Measurements from ENCODE around the gene TCF12. TPM values are rescaled to one million over a fixed set of nuclear protein-coding genes. Genes with fewer than 3 reads are reported as not detected.

Gene TCF12
- total RNA-seq, 3 donors from 2014 or later, result 164 to 198 (median 174) TPM

- TF ChIP-seq POLR2AphosphoS5 (IDR thresholded peaks at IDR 0.05) (no peak), POLR2A (IDR thresholded peaks at IDR 0.05) (no peak)
- TF ChIP-seq, protein P1, sequence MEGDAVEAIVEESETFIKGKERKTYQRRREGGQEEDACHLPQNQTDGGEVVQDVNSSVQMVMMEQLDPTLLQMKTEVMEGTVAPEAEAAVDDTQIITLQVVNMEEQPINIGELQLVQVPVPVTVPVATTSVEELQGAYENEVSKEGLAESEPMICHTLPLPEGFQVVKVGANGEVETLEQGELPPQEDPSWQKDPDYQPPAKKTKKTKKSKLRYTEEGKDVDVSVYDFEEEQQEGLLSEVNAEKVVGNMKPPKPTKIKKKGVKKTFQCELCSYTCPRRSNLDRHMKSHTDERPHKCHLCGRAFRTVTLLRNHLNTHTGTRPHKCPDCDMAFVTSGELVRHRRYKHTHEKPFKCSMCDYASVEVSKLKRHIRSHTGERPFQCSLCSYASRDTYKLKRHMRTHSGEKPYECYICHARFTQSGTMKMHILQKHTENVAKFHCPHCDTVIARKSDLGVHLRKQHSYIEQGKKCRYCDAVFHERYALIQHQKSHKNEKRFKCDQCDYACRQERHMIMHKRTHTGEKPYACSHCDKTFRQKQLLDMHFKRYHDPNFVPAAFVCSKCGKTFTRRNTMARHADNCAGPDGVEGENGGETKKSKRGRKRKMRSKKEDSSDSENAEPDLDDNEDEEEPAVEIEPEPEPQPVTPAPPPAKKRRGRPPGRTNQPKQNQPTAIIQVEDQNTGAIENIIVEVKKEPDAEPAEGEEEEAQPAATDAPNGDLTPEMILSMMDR (IDR thresholded peaks at IDR 0.05), result no peak
- Histone ChIP-seq H3K4me3 (peak overlapping the region; percentile 45 to 75 (median 61)), H3K9me3 (no peaks in the 10 kb centered on the region), H3K4me1 (no peaks in the 10 kb centered on the region), H3K36me3 (no peaks in the 10 kb centered on the region), H3K27me3 (no peaks in the 10 kb centered on the region), H3K27ac (peak overlapping the region in 1 of 2 donors; percentile 66)
- no peak for DNase-seq (ENCODE audit: low spot score in 2 of 2)
- intact Hi-C loops (cut with DNase I; ENCODE audit: low total_unique reads), result no loop called here
Measured at GRCh38 chr15:57306944-57307411, 388.5 kb downstream of the TCF12 start.

- no peaks in the 10 kb centered on the region for H3K9me3 ChIP-seq
- TF ChIP-seq, protein P1 (IDR thresholded peaks at IDR 0.05), result no peak
- TF ChIP-seq POLR2AphosphoS5 (IDR thresholded peaks at IDR 0.05) (no peak), POLR2A (IDR thresholded peaks at IDR 0.05) (no peak)
- H3K27me3 ChIP-seq, result no peaks in the 10 kb centered on the region
- DNase-seq (ENCODE audit: low spot score in 2 of 2), result no peak
- intact Hi-C loops (cut with DNase I; ENCODE audit: low total_unique reads), result no loop called here
- H3K4me3 ChIP-seq, result no peak overlapping the region
- H3K36me3 ChIP-seq, result no peaks in the 10 kb centered on the region
- no peaks in the 10 kb centered on the region for H3K4me1 ChIP-seq
- no peak overlapping the region for H3K27ac ChIP-seq
Measured at GRCh38 chr15:57307527-57308169, 389.2 kb downstream of the TCF12 start.

DNA sequence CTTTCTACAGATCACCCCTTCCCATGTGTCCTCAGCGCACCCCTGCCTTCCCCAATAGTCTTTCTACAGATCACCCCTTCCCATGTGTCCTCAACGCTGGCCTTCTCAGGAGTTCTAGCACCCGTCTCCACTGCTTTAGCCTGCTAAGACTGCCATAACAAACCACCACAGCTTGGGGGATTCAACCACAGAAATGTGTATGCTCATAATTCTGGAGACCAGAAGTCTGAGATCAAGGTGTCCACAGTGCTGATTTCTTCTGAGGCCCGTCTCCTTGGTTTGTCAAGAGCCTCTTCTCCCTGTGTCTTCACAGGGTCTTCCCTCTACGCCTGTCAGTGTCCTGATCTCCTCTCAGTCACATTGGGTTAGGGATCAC is 389.7 kb downstream of the TCF12 start:
- TF ChIP-seq, protein P1 (IDR thresholded peaks at IDR 0.05), result no peak
- no peak for TF ChIP-seq POLR2A (IDR thresholded peaks at IDR 0.05)
- TF ChIP-seq POLR2AphosphoS5 (IDR thresholded peaks at IDR 0.05), result no peak
- intact Hi-C loops (cut with DNase I; ENCODE audit: low total_unique reads), result no loop called here
- H3K4me1 ChIP-seq, result no peaks in the 10 kb centered on the region
- no peaks in the 10 kb centered on the region for H3K27me3 ChIP-seq
- H3K4me3 ChIP-seq, result no peak overlapping the region
- no peaks in the 10 kb centered on the region for H3K9me3 ChIP-seq
- H3K27ac ChIP-seq, result no peak overlapping the region
- H3K36me3 ChIP-seq, result no peaks in the 10 kb centered on the region
- no peak for DNase-seq (ENCODE audit: low spot score in 2 of 2)

GRCh38 chr15:57309856-57310760 is 391.7 kb downstream of the TCF12 start:
- H3K27me3 ChIP-seq, result no peaks in the 10 kb centered on the region
- H3K27ac ChIP-seq, result no peak overlapping the region
- no peak overlapping the region for H3K4me3 ChIP-seq
- intact Hi-C loops (cut with DNase I; ENCODE audit: low total_unique reads), result no loop called here
- H3K4me1 ChIP-seq, result no peaks in the 10 kb centered on the region
- no peaks in the 10 kb centered on the region for H3K36me3 ChIP-seq
- TF ChIP-seq POLR2A (IDR thresholded peaks at IDR 0.05), result no peak
- TF ChIP-seq POLR2AphosphoS5 (IDR thresholded peaks at IDR 0.05), result no peak
- TF ChIP-seq, protein P1 (IDR thresholded peaks at IDR 0.05), result no peak
- DNase-seq (ENCODE audit: low spot score in 2 of 2), result no peak
- H3K9me3 ChIP-seq, result no peaks in the 10 kb centered on the region

DNA sequence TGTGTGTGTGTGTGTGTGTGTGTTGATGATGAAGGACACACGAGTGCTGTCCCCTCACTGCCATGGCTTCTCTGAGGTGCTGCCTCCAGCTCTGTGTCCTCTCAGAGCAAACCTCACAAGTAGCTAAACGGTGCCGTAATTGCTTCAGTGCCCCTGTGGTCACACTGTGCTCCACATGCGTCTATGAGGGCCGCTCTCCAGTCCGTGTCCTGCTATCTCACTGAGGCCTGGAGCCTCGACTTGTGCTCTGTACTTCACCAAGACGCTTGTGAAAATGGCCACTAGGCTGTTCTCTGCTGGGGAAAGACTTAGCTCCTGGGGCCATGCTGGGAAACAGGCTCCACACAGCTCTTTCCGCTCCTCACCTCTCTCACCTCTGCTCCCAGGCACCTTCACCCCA is 392.4 kb downstream of the TCF12 start:
- no peaks in the 10 kb centered on the region for H3K4me1 ChIP-seq
- no peaks in the 10 kb centered on the region for H3K27me3 ChIP-seq
- H3K36me3 ChIP-seq, result no peaks in the 10 kb centered on the region
- no peak overlapping the region for H3K27ac ChIP-seq
- intact Hi-C loops (cut with DNase I; ENCODE audit: low total_unique reads), result no loop called here
- DNase-seq (ENCODE audit: low spot score in 2 of 2), result no peak
- no peak overlapping the region for H3K4me3 ChIP-seq
- H3K9me3 ChIP-seq, result no peaks in the 10 kb centered on the region
- no peak for TF ChIP-seq POLR2AphosphoS5 (IDR thresholded peaks at IDR 0.05)
- TF ChIP-seq POLR2A (IDR thresholded peaks at IDR 0.05), result no peak
- TF ChIP-seq, protein P1 (IDR thresholded peaks at IDR 0.05), result no peak
